NCI-H128 (cell line): Measurements from ENCODE around the gene MX2.
A peak's percentile ranks its signal among the peaks of the same experiment; 100 is the strongest.
"Not testable (repeated sequence)": the region's sequence is repeated elsewhere in the genome, so short reads cannot be mapped to it uniquely, and the experiment has no call there.

Experiments
- DNase-seq: peaks from one replicate; lab custom pipeline; 2025; ENCODE audit not compliant: unreplicated experiment; lab: John Stamatoyannopoulos, UW

MX2 gene

GRCh38 chr21:41361786-41362604 is at the start of gene MX2:
TSS of gene MX2 (plus strand) at chr21:41362027. CDS start at chr21:41376907, 14,880 bp downstream.
- DNase-seq, result no peak

- not testable (repeated sequence) for DNase-seq
Observed at GRCh38 chr21:41313285-41314164, 48.3 kb upstream of the MX2 start.

- DNase-seq, result no peak
Observed at GRCh38 chr21:41315726-41316125, 46.1 kb upstream of the MX2 start.

GRCh38 chr21:41316200-41317062 is 45.4 kb upstream of the MX2 start, which contains the start of gene FAM3B:
TSS of gene FAM3B (plus strand) at chr21:41316801. CDS start at chr21:41316880, 79 bp downstream.
- peak; percentile 32 for DNase-seq

GRCh38 chr21:41317063-41317392 is 44.8 kb upstream of the MX2 start:
- no peak for DNase-seq

- no peak for DNase-seq
Observed at GRCh38 chr21:41317458-41317857, 44.4 kb upstream of the MX2 start.

- no peak for DNase-seq
Observed at GRCh38 chr21:41318218-41318617, 43.6 kb upstream of the MX2 start.

- DNase-seq, result no peak
Observed at GRCh38 chr21:41319273-41319672, 42.6 kb upstream of the MX2 start.

GRCh38 chr21:41321211-41321907 is 40.5 kb upstream of the MX2 start:
- no peak for DNase-seq

GRCh38 chr21:41321908-41322495 is 39.8 kb upstream of the MX2 start:
- no peak for DNase-seq

- DNase-seq, result no peak
Observed at GRCh38 chr21:41322496-41323382, 39.1 kb upstream of the MX2 start.

- no peak for DNase-seq
Observed at GRCh38 chr21:41325138-41325912, 36.5 kb upstream of the MX2 start.

- no peak for DNase-seq
Observed at GRCh38 chr21:41326414-41327080, 35.3 kb upstream of the MX2 start.

- DNase-seq, result no peak
Observed at GRCh38 chr21:41327753-41328152, 34.1 kb upstream of the MX2 start.

- DNase-seq, result no peak
Observed at GRCh38 chr21:41328660-41329607, 32.9 kb upstream of the MX2 start.

GRCh38 chr21:41333752-41334151 is 28.1 kb upstream of the MX2 start:
- DNase-seq, result no peak

- no peak for DNase-seq
Observed at GRCh38 chr21:41337515-41337914, 24.3 kb upstream of the MX2 start.
